AG10803 (cell line): ENCODE measurements around the gene DDX39B.

Source experiments
- DNase-seq: peaks from one replicate; pipeline ENCODE4 v3.0.0; 2010; ENCODE audit warnings: low read depth
- H3K4me3 ChIP-seq: 2 replicates; pipeline ENCODE4 v1.5.1; 2011; ENCODE audit warnings: mild to moderate bottlenecking, low read length, control low read depth
- CTCF ChIP-seq: conservative IDR thresholded peaks from 2 replicates; pipeline ENCODE4 v1.5.1; 2011; ENCODE audit warnings: mild to moderate bottlenecking, low read length, control low read depth, inconsistent platforms

Gene DDX39B

GRCh38 chr6:31574106-31575061 is 32.6 kb upstream of the DDX39B start:
- no peak overlapping the region for H3K4me3 ChIP-seq
- TF ChIP-seq CTCF = no peak
- no peak for DNase-seq

- TF ChIP-seq CTCF = no peak
- no peak overlapping the region for H3K4me3 ChIP-seq
- DNase-seq = no peak
Measured at GRCh38 chr6:31573239-31574105, 31.7 kb upstream of the DDX39B start.

GRCh38 chr6:31572041-31572911 is 30.5 kb upstream of the DDX39B start, which contains the start of gene LTA:
Gene LTA (plus strand): TSS chr6:31572289. CDS start chr6:31572743, 454 bp downstream.
- no peak within 1 kb of the TSS for H3K4me3 ChIP-seq
- TF ChIP-seq CTCF = no peak
- DNase-seq = no peak

- TF ChIP-seq CTCF = no peak
- no peak for DNase-seq
- no peak overlapping the region for H3K4me3 ChIP-seq
Measured at GRCh38 chr6:31569861-31570536, 28.2 kb upstream of the DDX39B start.

- no peak for TF ChIP-seq CTCF
- H3K4me3 ChIP-seq = no peak overlapping the region
- DNase-seq = no peak
Measured at GRCh38 chr6:31568537-31568961, 26.7 kb upstream of the DDX39B start.
